GM12872 (cell line): ENCODE measurements around the gene BSCL2.

Source experiments
- TF ChIP-seq, protein P1 (sequence below): IDR thresholded peaks from 3 replicates; pipeline ENCODE4 v1.5.1; 2011; ENCODE audit warnings: low read depth, mild to moderate bottlenecking, low read length, moderate library complexity; ENCODE audit not compliant: insufficient read depth

BSCL2 gene

DNA sequence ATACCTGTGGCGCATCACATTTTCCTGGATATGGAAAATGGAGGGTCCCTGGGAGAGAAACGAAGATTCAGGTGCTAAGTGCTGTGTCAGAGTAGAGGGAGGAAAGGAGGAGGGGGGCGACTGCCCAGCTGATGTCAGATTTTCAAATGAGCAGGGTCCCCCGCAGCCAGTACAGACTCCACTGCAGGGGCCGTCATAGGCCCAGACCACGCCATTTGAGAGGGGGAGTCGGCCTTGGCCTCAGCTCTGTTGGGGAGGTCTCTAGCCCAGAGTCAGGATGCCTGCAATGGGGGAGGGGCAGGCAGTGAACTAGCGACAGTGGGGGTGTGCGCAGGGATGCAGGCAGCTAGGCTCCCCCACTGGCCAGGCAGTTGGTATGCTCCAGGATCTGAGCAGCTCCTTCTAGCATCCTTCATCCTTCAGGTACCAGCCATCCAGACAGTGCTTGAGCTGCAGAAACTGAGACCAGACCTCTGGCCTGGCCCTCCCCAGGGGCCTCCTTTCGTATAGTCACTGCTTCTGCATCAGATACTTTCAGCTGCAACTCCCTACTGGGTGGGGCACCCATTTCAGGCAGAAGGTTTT lies at the start of gene BSCL2, which contains the start of gene GNG3:
Gene BSCL2 (minus strand): TSS at position 148 of the 585 bp plus-strand sequence. CDS start 229 bp downstream, outside the sequence.
Gene GNG3 (plus strand): TSS at position 400 of the 585 bp plus-strand sequence. CDS start 620 bp downstream, outside the sequence.
- TF ChIP-seq, protein P1, sequence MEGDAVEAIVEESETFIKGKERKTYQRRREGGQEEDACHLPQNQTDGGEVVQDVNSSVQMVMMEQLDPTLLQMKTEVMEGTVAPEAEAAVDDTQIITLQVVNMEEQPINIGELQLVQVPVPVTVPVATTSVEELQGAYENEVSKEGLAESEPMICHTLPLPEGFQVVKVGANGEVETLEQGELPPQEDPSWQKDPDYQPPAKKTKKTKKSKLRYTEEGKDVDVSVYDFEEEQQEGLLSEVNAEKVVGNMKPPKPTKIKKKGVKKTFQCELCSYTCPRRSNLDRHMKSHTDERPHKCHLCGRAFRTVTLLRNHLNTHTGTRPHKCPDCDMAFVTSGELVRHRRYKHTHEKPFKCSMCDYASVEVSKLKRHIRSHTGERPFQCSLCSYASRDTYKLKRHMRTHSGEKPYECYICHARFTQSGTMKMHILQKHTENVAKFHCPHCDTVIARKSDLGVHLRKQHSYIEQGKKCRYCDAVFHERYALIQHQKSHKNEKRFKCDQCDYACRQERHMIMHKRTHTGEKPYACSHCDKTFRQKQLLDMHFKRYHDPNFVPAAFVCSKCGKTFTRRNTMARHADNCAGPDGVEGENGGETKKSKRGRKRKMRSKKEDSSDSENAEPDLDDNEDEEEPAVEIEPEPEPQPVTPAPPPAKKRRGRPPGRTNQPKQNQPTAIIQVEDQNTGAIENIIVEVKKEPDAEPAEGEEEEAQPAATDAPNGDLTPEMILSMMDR: no peak

DNA sequence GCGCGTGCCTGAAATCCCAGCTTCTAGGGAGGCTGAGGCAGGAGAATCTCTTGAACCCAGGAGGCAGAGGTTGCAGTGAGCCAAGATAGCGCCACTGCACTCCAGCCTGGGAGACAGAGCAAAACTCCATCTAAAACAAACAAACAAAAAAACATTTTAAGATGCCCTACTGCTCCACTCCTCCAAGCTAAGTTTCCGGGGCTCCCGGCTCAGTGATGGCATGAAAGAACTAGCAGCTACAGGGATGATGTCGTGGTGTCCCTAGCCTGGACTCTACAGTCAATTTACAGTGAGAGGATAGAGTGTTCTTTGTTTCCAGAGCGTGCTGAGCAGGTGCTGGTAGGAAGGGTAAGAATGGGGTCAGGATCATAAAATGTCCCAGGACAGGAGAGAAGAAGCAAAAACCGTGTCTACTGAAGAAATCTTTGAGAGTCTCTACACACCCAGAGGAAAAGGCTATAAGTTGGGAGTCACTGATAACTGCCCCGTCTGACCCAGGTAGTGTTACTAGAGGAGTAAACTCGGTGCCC lies 47.9 kb upstream of the BSCL2 start:
- TF ChIP-seq, protein P1: no peak

DNA sequence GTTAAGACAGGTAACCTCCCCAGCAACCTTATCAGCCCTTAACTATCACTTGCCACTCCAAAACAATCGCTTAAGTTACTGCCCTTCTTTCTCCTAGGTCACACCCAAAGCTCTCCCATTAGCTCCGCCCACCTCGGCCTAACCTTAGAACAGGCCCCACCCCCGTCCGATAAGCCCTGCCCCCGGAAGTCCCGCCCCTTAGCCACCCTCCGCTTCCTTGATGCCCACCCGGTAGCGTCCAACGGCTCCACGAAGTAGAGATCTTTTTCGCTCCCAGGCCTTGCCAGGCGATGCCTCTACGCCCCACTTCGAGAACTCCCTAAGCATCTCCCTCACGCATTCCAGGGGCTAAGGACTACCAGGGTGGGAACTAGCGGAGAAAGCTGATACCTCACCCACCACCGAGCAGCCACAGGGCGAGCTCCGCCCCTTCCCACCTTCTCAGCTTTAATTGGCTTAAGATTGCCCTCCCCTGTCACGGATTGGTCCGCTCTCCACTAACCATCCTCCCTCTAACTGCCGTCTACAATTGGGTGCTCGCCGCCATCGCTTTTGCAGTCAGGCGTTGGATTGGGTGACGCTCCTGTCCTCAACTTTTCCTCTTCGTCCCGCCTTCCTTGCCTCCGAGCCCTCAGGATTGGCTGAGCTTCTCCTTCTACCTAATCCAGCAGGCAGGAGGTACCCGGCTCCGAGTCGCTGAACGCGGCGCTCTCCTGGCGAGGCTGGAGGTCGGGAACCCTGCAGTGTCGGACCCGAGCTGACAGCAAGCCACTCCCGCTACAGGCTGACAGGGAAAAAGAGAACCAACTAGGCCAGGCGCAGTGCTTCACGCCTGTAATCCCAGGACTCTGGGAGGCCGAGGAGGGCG lies 46.7 kb upstream of the BSCL2 start, which contains the start of gene ZBTB3:
Gene ZBTB3 (minus strand): TSS at position 425 of the 868 bp plus-strand sequence. CDS start 496 bp downstream, outside the sequence.
- TF ChIP-seq, protein P1: no peak

DNA sequence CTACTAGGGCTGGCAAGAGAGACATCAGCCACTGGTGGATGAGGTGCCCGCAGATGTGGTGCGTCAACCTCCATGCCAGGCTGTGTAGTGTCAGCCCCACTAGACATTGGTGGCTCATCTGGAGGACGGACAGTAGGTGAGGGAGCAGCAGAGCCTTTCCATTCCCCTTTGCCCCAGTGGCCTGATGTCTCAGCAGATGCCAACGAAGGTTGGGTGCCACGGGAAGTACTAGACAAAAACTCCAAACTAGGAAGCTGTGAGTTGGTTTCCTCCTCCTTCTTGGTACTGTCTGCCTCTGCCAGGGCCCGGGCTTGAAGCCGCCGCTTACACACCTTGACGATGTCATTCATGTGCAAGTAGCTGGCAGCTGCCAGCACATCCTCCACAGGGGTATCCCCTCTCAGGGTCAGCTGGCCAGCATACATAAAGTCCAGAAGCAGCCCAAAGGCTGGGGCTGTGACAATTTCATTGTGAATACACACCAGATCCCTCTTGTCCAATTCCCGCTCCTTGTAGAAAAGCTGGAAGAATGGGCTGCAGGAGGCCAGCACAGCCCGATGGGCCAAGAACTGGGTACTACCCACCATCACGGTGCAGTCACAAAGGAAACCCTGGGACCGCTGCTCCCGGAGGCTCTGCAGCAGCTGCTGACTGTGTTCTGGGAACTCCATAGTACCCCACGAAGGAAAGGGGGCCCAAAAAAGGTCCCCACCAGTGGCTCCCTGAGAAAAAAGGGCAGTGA lies 45.9 kb upstream of the BSCL2 start:
- TF ChIP-seq, protein P1: no peak

DNA sequence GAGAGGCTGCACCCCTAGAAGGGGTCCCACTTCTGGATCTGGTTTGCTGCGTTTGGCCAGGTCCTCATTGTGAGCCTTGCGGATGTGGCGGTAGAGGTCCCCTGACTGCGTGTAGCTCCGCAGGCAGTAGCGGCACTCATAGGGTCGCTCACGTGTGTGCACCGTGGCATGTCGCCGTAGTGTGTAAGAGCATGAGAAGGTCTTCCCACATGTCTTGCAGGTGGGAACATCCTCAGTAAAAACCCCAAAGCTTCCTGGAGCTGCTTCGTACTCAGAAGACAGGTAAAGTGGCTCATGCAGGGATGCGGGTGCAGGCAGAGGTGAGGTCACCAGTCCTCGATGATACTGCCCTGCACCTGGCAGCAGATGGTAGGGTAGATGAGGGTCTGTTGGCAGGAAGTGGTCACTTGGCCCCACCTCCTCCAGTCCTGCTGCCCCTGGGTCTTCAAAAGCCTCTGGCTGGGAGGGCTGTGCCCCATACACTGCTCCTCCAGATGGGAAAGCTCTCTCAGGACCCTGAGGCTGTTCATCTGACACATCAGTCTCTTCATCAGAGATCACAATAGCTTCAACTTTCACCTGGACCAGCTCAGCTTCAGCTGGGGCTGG lies 45.1 kb upstream of the BSCL2 start:
- TF ChIP-seq, protein P1: no peak

DNA sequence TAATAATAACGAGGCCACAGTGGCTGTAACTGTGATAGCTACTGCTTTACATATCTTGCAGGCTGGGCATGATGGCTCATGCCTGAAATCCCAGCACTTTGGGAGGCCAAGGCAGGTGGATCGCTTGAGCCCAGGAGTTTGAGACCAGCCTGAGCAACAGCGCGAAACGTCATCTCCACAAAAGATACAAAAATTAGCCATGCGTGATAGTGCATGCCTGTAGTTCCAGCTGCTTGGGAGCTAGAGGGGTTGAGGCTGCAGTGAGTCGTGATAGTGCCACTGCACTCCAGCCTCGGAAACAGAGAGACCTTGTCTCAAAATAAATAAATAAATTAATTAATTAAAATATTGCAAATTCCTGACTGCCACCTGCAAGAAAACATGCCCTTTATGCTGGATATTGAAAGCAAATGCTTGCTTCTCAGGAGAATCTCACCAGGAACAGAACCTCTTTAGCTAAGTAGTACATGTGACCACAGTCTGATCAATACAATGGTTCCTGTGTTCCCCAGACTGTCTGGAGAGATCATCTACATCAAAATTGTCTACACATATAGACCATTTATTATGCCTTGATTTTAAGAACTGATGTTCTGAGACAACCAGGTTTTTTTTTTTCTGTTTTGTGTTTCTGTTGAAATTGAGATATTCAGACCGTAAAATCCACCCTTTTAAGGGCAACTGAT lies 40.4 kb upstream of the BSCL2 start:
- TF ChIP-seq, protein P1: no peak
